Esophagus muscularis mucosa (tissue), 4 donors: ENCODE data around the gene DBN1. TPM values are rescaled to one million over a fixed set of nuclear protein-coding genes. Genes with fewer than 3 reads are reported as not detected.

Experiments used
- DNase-seq: peaks from one replicate; pipeline ENCODE4 v3.0.0-alpha.2; 2017; ENCODE audit errors: extremely low spot score
- H3K27ac ChIP-seq, 4 donors: fragments of 200-600 bp; sonication (generic); replicated peaks in 1 of 4; 1 replicate in 3 of 4; 2 replicates in 1 of 4; pipeline ENCODE4 v1.5.1; 2016 to 2019; ENCODE audit warnings: mild to moderate bottlenecking in 1 of 4
- H3K27me3 ChIP-seq, 4 donors: fragments of 200-600 bp; sonication (generic); one replicate each; pipeline versions ENCODE4 v1.5.1 to v1.6.0; 2016 to 2019
- H3K36me3 ChIP-seq, 4 donors: fragments of 200-600 bp; sonication (generic); one replicate each; pipeline ENCODE4 v1.5.1; 2016 to 2019
- H3K4me1 ChIP-seq, 4 donors: fragments of 200-600 bp; sonication (generic); one replicate each; pipeline ENCODE4 v1.5.1; 2016 to 2019
- H3K4me3 ChIP-seq, 4 donors: fragments of 200-600 bp; sonication (generic); 1 replicate in 2 of 4; 2 replicates in 2 of 4; pipeline ENCODE4 v1.5.1; 2016 to 2019; ENCODE audit warnings: mild to moderate bottlenecking in 4 of 4, moderate library complexity in 1 of 4
- H3K9me3 ChIP-seq, 4 donors: fragments of 200-600 bp; sonication (generic); 1 replicate in 3 of 4; 2 replicates in 1 of 4; pipeline ENCODE4 v1.5.1; 2016 to 2019
- EP300 ChIP-seq: sonication (generic); formaldehyde crosslinking; IDR thresholded peaks from one replicate; pipeline ENCODE4 v1.6.1; 2017; ENCODE audit warnings: antibody characterized with exemption
- POLR2A ChIP-seq: fragments of 450-650 bp; IDR thresholded peaks from one replicate; pipeline ENCODE4 v1.6.1; 2017; ENCODE audit warnings: antibody characterized with exemption, moderate library complexity, mild to moderate bottlenecking, low read depth
- POLR2AphosphoS5 ChIP-seq, 2 donors: sonication (generic); formaldehyde crosslinking; IDR thresholded peaks; one replicate each; pipeline ENCODE4 v1.6.1; 2017; ENCODE audit warnings: antibody characterized with exemption in 2 of 2
- WGBS: methylation state at CpG from one replicate; pipeline ENCODE4 v1.1.5; 2018; 5-methylcytosine and 5-hydroxymethylcytosine counted together
- intact Hi-C: fragments of 100-400 bp; cut with DNase I; formaldehyde crosslinking; loops from one replicate; pipeline ENCODE4 v1.15.1; 2023
- total RNA-seq, 4 donors: library from RNA; depleted of rRNA; stranded (reverse); fragments of >200 nt; gene quantifications; one replicate each; pipeline versions ENCODE4 v1.1.0 to v1.2.1, GENCODE V29; 2016
- TF ChIP-seq, protein P1 (sequence below), 3 experiments: fragments of 200-600 bp in 2 of 3; fragments of 450-650 bp in 1 of 3; sonication (generic) in 2 of 3; IDR thresholded peaks; one replicate each; pipeline ENCODE4 v1.5.1; 2017 to 2019; ENCODE audit warnings: antibody characterized with exemption in 3 of 3, mild to moderate bottlenecking in 2 of 3, moderate library complexity in 1 of 3

DBN1 gene
- total RNA-seq, 4 donors from 2014 or later: 92.2 to 160 (median 130) TPM

DNA sequence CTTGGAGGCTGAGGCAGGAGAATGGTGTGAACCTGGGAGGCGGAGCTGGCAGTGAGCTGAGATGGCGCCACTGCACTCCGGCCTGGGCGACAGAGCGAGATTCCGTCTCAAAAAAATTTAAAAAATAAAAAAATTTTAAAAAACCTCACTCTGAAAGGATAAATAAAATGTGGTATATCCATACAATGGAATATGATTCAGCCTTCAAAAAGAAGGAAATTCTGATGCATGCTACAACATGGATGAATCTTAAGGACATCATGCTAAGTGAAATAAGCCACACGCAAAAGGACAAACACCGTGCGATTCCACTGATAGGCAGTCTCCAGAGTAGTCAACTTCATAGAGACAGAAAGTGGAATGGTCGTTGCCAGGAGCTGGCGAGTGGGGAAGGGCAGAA lies 8.4 kb downstream of the DBN1 start:
- Histone ChIP-seq H3K27ac (no peak overlapping the region), H3K36me3 (peaks cover 11 to 72% (median 53%) of the 10 kb centered on the region in 4 donors), H3K4me3 (no peak overlapping the region), H3K4me1 (peaks cover 19 to 31% (median 30%) of the 10 kb centered on the region in 4 donors), H3K9me3 (no peaks in the 10 kb centered on the region), H3K27me3 (no peaks in the 10 kb centered on the region)
- WGBS: 97% methylated on average over 11 of the region's 11 CpGs
- TF ChIP-seq EP300 (no peak), POLR2A (no peak), POLR2AphosphoS5 (IDR thresholded peaks at IDR 0.05) (no peak)
- TF ChIP-seq, protein P1, sequence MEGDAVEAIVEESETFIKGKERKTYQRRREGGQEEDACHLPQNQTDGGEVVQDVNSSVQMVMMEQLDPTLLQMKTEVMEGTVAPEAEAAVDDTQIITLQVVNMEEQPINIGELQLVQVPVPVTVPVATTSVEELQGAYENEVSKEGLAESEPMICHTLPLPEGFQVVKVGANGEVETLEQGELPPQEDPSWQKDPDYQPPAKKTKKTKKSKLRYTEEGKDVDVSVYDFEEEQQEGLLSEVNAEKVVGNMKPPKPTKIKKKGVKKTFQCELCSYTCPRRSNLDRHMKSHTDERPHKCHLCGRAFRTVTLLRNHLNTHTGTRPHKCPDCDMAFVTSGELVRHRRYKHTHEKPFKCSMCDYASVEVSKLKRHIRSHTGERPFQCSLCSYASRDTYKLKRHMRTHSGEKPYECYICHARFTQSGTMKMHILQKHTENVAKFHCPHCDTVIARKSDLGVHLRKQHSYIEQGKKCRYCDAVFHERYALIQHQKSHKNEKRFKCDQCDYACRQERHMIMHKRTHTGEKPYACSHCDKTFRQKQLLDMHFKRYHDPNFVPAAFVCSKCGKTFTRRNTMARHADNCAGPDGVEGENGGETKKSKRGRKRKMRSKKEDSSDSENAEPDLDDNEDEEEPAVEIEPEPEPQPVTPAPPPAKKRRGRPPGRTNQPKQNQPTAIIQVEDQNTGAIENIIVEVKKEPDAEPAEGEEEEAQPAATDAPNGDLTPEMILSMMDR (IDR thresholded peaks at IDR 0.05): no peak
- intact Hi-C loops: no loop called here
- DNase-seq: no peak

DNA sequence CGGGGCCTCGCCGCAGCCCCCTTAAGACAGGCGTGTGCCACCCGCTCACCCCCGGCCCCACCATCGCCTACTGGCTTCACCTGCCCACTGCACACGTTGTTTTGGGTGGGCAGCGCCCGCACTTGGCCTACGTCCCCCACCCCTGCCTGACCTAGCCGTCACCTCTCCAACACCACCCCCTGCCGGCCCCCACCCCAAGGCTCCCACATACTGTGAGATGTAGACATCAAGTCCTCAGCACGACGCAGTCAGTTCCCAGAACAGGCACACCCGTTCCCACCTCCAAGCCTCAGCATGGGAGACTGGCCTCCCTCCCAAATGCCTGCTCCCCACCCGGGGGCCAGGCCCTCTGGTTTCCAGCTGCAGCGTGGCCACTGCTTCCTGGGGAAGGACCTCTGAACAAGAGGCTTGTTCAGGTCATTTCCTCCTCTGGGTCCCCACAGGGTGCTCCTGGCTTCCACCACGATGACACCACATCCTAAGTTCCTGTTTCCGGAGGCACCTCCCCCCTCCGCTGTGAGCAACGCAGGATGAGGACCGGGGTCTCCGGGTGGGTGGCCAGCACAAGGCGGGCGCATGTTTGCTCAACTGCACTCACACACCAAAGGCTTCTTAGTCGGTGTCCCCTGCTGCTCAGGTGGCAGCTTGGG lies 11.3 kb downstream of the DBN1 start:
- H3K9me3 ChIP-seq: no peaks in the 10 kb centered on the region
- no peak for DNase-seq
- H3K4me3 ChIP-seq: no peak overlapping the region
- peak overlapping the region; percentile 26 to 72 (median 48) for H3K27ac ChIP-seq
- WGBS: 72% methylated on average over 27 of the region's 27 CpGs
- no peaks in the 10 kb centered on the region for H3K27me3 ChIP-seq
- H3K4me1 ChIP-seq: peaks cover 4 to 22% (median 18%) of the 10 kb centered on the region in 4 donors
- intact Hi-C loops: no loop called here
- H3K36me3 ChIP-seq: peaks cover 8 to 80% (median 64%) of the 10 kb centered on the region in 4 donors
- TF ChIP-seq POLR2AphosphoS5 (IDR thresholded peaks at IDR 0.05): peak; percentile 40 to 44
- TF ChIP-seq EP300: no peak

DNA sequence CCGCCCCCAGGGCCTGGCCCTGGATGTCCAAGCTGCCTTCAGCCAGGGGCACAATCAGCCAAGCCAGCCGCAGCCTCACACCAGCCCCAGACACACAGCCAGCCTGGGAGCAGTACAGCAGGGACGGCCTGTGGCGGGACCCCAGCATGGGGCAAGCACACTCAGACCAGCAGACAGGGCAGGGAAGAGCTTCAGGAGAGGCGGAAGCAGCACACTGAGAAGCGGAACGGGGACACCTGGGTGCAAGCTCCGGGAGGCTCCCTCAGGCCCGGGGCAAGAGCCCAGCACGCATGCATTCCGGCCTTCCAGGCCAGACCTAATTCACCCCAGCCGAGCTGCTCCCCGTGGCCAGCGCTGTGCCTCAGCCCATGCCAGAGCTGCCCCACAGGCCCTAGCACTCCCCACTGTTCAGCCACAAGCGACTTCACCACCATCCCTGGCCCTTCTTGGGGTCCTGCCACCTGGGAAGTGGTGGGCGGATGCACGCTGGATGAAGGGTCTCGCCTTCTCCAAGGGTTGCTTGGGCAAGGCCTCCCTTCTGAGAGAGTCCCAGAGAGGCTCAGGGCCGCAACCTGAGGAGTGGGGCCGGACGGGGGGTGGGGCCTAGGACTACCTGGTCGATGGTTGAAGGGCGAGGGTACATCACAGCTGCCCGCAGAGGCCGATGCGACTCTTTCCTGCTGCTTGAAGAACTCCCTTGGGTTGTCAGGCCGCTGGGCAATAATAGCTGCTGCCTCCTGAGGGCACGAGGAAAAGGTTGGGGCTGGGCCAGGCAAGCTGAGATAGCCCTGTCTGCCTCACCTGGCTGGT lies 13.4 kb downstream of the DBN1 start:
- DNase-seq: no peak
- Histone ChIP-seq H3K27ac (no peak overlapping the region), H3K4me3 (no peak overlapping the region), H3K4me1 (peaks cover 26 to 43% (median 34%) of the 10 kb centered on the region in 4 donors), H3K9me3 (no peaks in the 10 kb centered on the region), H3K36me3 (peaks cover 0 to 59% (median 48%) of the 10 kb centered on the region in 4 donors), H3K27me3 (no peaks in the 10 kb centered on the region)
- no peak for TF ChIP-seq POLR2AphosphoS5 (IDR thresholded peaks at IDR 0.05)
- no peak for TF ChIP-seq EP300
- no peak for TF ChIP-seq POLR2A
- TF ChIP-seq, protein P1 (IDR thresholded peaks at IDR 0.05): no peak
- intact Hi-C loops: loop anchor here (10.0 kb wide), 1 partner anchor 145 kb away; the partner anchor contains the start of gene MXD3
- WGBS: 91% methylated on average over 25 of the region's 28 CpGs

DNA sequence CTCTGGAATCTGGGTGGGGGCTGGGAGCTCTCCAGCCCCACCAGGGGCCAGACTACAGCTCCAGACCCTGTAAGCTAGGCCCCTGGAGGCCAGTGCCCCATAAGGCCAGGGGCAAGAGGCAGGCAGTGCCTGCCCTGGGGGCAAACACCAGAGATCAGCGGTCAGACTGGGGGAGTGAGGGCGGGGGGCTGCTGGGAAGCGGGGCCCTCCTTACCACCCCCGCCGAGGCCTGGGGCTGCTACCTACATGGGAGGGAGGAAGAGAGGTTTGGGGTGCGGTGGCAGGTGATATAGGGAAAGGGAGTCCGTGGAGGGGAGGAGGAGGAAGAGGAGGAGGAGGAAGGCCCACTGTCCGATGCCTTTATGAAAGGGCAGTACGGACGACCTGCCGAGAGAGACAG lies 14.1 kb downstream of the DBN1 start:
- TF ChIP-seq EP300 (no peak), POLR2AphosphoS5 (IDR thresholded peaks at IDR 0.05) (no peak)
- TF ChIP-seq, protein P1 (IDR thresholded peaks at IDR 0.05): no peak
- no peaks in the 10 kb centered on the region for H3K27me3 ChIP-seq
- H3K9me3 ChIP-seq: no peaks in the 10 kb centered on the region
- 87% methylated on average over 11 of the region's 11 CpGs for WGBS
- H3K27ac ChIP-seq: no peak overlapping the region
- intact Hi-C loops: loop anchor here (10.0 kb wide), 1 partner anchor 145 kb away; the partner anchor contains the start of gene MXD3
- DNase-seq: no peak
- H3K4me1 ChIP-seq: peaks cover 28 to 47% (median 39%) of the 10 kb centered on the region in 4 donors
- no peak overlapping the region for H3K4me3 ChIP-seq
- peaks cover 0 to 52% (median 42%) of the 10 kb centered on the region in 4 donors for H3K36me3 ChIP-seq

DNA sequence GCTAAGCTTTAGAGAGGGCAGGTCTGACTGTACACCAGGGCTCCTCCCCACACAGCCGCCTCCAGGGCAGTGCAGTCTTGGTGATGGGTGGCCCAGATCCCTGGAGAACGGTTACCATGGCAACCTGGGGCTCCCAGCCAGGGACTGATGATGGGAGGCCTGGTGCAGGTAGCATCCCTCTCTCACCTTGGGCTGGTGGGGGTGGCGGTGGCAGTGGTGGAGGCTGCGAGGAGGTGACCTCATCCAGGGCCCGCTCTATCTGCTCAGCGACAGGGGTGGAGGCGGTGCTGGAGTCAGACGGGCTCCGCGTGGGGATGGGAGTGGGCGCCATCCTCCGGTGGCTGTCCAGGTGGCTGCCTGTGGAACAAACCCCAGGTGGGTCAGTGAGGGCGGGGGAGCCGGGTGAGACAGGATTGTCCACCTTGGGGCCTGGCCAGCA lies 14.5 kb downstream of the DBN1 start:
- DNase-seq: no peak
- TF ChIP-seq POLR2AphosphoS5 (IDR thresholded peaks at IDR 0.05): no peak
- Histone ChIP-seq H3K27ac (no peak overlapping the region), H3K27me3 (no peaks in the 10 kb centered on the region), H3K4me3 (no peak overlapping the region), H3K4me1 (peaks cover 32 to 51% (median 44%) of the 10 kb centered on the region in 4 donors), H3K9me3 (no peaks in the 10 kb centered on the region), H3K36me3 (peaks cover 0 to 51% (median 39%) of the 10 kb centered on the region in 4 donors)
- WGBS: 80% methylated on average over 12 of the region's 14 CpGs
- intact Hi-C loops: loop anchor here (10.0 kb wide), 1 partner anchor 144 kb away; the partner anchor contains the start of gene MXD3
